VCaP (cell line): ENCODE measurements around the gene TRMT1L.

Source experiments
- H3K27ac ChIP-seq: fragments of 450-650 bp; 2 replicates; pipeline ENCODE4 v1.5.1; 2017
- TF ChIP-seq, protein P1 (sequence below): fragments of 450-650 bp; conservative IDR thresholded peaks from 2 replicates; pipeline ENCODE4 v1.5.1; 2017; ENCODE audit warnings: mild to moderate bottlenecking, moderate library complexity

The TRMT1L gene

GRCh38 chr1:185070051-185070450 is 86.7 kb downstream of the TRMT1L start:
- TF ChIP-seq, protein P1, sequence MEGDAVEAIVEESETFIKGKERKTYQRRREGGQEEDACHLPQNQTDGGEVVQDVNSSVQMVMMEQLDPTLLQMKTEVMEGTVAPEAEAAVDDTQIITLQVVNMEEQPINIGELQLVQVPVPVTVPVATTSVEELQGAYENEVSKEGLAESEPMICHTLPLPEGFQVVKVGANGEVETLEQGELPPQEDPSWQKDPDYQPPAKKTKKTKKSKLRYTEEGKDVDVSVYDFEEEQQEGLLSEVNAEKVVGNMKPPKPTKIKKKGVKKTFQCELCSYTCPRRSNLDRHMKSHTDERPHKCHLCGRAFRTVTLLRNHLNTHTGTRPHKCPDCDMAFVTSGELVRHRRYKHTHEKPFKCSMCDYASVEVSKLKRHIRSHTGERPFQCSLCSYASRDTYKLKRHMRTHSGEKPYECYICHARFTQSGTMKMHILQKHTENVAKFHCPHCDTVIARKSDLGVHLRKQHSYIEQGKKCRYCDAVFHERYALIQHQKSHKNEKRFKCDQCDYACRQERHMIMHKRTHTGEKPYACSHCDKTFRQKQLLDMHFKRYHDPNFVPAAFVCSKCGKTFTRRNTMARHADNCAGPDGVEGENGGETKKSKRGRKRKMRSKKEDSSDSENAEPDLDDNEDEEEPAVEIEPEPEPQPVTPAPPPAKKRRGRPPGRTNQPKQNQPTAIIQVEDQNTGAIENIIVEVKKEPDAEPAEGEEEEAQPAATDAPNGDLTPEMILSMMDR, result no peak
- H3K27ac ChIP-seq, result no peak overlapping the region

GRCh38 chr1:185069202-185069772 is 87.5 kb downstream of the TRMT1L start:
- TF ChIP-seq, protein P1, result no peak
- H3K27ac ChIP-seq, result no peak overlapping the region

- TF ChIP-seq, protein P1, result no peak
- no peak overlapping the region for H3K27ac ChIP-seq
Measured at GRCh38 chr1:185068341-185068740, 88.4 kb downstream of the TRMT1L start.
